H54 (cell line): Measurements from ENCODE around the gene TIMM29.
A peak's percentile ranks its signal among the peaks of the same experiment; 100 is the strongest.

Experiments
- DNase-seq: peaks from one replicate; pipeline ENCODE4 v3.0.0; 2011; ENCODE audit warnings: low spot score, mixed read lengths; ENCODE audit not compliant: insufficient read length
- FAIRE-seq: peaks from 3 replicates; lab custom pipeline; 2011; peaks lifted over from hg19 to GRCh38; lab: Jason Lieb, UNC
- POLR2A ChIP-seq: IDR thresholded peaks from 2 replicates; pipeline ENCODE4 v1.6.1; 2011; ENCODE audit warnings: low read depth, mild to moderate bottlenecking, low read length

The TIMM29 gene

GRCh38 chr19:10895920-10896319, 32.7 kb upstream of the TIMM29 start:
- no peak for FAIRE-seq
- TF ChIP-seq POLR2A = no peak
- no peak for DNase-seq

GRCh38 chr19:10896851-10897526, 31.6 kb upstream of the TIMM29 start:
- TF ChIP-seq POLR2A = no peak
- DNase-seq (no peak), FAIRE-seq (no peak)

- no peak for TF ChIP-seq POLR2A
- DNase-seq (no peak), FAIRE-seq (no peak)
Measured at GRCh38 chr19:10898633-10899032, 30.0 kb upstream of the TIMM29 start.

GRCh38 chr19:10899151-10899653, 29.4 kb upstream of the TIMM29 start:
- TF ChIP-seq POLR2A = no peak
- DNase-seq = no peak
- no peak for FAIRE-seq

GRCh38 chr19:10907925-10908324, 20.7 kb upstream of the TIMM29 start:
- DNase-seq (no peak), FAIRE-seq (no peak)
- no peak for TF ChIP-seq POLR2A

- no peak for FAIRE-seq
- no peak for TF ChIP-seq POLR2A
Measured at GRCh38 chr19:10908380-10908960, 20.1 kb upstream of the TIMM29 start.

GRCh38 chr19:10911579-10912363, 16.8 kb upstream of the TIMM29 start:
- TF ChIP-seq POLR2A = no peak
- FAIRE-seq (no peak), DNase-seq (no peak)

More at GRCh38 chr19:10908380-10908960, 20.1 kb upstream of the TIMM29 start:
- no peak for DNase-seq

GRCh38 chr19:10912619-10913018, 16.0 kb upstream of the TIMM29 start:
- DNase-seq = no peak
- no peak for FAIRE-seq
- no peak for TF ChIP-seq POLR2A

GRCh38 chr19:10913716-10914340, 14.8 kb upstream of the TIMM29 start:
- DNase-seq = no peak
- no peak for TF ChIP-seq POLR2A
- FAIRE-seq = no peak

- peak; percentile 71 for FAIRE-seq
- peak; percentile 91 for DNase-seq
- no peak for TF ChIP-seq POLR2A
Measured at GRCh38 chr19:10915130-10916091, 13.2 kb upstream of the TIMM29 start.

GRCh38 chr19:10916602-10917001, 12.0 kb upstream of the TIMM29 start:
- no peak for FAIRE-seq
- TF ChIP-seq POLR2A = no peak
- no peak for DNase-seq

- DNase-seq (no peak), FAIRE-seq (no peak)
- no peak for TF ChIP-seq POLR2A
Measured at GRCh38 chr19:10918359-10918758, 10.3 kb upstream of the TIMM29 start.

- TF ChIP-seq POLR2A = no peak
- FAIRE-seq = no peak
- DNase-seq = no peak
Measured at GRCh38 chr19:10919352-10920287, 9.0 kb upstream of the TIMM29 start.
